NCI-H2081 treated with DMSO at 0.1 percent for 48 hours (cell line): Measurements from ENCODE around the gene CACNA1S.

Experiments used
- DNase-seq: peaks from one replicate; lab custom pipeline; 2025; lab: John Stamatoyannopoulos, UW

CACNA1S gene

DNA sequence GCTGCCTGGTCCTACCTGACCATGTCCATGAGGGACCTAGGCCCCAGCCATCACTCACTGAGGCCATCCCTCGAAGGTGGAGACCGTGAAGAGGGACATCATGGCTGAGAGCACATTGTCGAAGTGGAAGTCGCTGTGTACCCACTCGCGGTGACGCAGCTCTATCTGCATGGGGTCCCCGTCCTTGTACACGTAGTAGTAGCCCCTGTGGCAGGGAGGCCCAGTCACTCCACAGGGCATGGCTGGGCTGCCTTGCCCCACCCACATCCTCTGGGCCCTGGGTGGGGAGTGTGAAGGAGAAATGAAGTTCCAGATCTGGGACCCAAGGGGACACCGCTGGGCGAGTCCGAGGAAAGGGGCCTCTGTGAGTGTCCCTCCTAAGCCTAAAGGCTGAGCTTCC, 50.3 kb downstream of the CACNA1S start:
- DNase-seq = no peak

DNA sequence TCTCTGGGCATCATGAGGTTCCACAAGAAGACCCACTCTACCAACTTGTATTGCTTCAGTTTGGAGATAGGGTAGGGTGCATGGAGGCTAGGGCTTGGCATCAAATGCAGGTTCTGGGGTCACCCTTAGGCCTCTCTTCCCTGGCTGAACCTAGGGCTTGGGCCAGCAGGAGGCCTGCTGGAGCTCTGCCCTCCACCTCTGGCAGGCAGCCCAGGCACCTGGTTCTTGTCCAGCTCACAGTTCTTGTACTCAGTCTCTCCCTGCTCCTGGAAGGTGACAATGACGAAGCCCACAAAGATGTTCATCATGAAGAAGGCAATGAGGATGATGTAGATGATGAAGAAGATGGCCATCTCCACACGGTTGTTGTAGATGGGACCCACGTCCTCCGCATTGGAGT, 51.2 kb downstream of the CACNA1S start:
- no peak for DNase-seq

DNA sequence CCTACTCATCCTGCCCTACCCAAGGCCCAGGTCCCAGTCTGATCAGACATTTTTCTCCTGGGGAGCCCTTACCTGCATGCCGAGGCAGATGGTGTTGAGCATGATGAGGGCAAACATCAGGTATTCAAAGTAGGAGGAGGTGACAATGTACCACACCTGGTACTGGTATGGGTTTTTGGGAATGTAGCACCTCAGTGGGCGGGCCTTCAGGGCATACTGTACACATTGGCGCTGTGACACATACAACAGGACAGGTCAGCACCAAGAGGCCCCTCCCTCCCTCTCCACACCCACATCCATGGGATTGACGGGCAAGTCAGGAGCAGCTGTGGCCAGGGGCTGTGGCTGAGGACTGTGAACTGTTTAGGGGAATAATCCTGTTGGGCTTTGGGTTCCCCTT, 51.6 kb downstream of the CACNA1S start:
- DNase-seq = no peak

DNA sequence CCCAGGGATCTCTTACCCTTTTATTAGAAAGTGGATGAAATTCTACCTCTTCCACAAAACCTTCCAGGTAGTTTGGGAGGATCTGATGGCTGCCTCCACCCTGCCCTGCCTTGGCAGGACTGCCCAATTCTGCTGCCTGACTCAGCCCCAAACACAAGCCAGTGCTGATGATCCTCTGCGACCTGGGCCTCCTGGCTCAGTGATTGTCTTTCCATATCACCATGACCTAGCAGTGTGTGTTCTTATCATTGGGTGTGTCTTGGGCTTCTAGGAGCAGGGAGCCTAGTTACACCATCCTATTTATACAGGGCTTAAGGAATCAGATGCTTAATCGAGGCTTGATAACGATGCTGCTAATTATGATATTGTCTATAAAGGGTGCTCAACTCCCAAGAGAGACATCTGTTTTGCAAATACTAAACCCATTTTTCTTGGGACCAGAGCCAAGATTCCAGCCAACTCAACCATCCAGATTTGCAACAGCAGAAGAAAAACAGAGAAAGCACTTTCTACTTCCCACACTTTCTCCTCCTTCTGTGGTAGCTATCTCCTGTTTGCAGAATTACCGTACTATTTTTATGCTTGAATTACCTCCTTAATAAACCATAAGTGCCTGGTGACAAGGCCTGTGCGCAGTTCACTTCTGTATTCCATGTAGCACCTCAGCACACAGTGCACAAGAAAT, 52.2 kb downstream of the CACNA1S start:
- DNase-seq = no peak

- no peak for DNase-seq
These were observed 52.8 kb downstream of the CACNA1S start for GRCh38 chr1:201059401-201059800.

GRCh38 chr1:201054091-201054543, 58.1 kb downstream of the CACNA1S start:
- no peak for DNase-seq

- DNase-seq = no peak
These were observed 58.9 kb downstream of the CACNA1S start for GRCh38 chr1:201053155-201053860.

DNA sequence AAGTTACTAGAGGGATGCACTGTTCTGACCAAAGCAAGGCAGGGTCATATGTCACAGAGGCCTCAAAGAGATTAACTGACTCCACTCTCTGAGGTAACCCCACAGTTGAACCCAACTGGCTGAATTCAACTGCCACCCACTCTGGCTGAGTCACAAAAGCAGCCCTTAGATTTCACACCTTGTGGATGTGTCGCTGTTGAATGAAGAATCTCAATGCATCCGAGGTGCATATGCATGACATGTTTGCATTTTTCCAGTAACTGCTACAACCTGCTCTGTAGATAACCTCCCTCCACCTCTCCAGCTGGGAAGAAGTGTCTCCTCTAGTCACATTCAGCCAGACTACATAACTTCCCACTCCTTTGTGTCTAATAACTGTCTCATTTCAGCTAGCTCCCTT, 60.8 kb downstream of the CACNA1S start:
- DNase-seq = no peak

DNA sequence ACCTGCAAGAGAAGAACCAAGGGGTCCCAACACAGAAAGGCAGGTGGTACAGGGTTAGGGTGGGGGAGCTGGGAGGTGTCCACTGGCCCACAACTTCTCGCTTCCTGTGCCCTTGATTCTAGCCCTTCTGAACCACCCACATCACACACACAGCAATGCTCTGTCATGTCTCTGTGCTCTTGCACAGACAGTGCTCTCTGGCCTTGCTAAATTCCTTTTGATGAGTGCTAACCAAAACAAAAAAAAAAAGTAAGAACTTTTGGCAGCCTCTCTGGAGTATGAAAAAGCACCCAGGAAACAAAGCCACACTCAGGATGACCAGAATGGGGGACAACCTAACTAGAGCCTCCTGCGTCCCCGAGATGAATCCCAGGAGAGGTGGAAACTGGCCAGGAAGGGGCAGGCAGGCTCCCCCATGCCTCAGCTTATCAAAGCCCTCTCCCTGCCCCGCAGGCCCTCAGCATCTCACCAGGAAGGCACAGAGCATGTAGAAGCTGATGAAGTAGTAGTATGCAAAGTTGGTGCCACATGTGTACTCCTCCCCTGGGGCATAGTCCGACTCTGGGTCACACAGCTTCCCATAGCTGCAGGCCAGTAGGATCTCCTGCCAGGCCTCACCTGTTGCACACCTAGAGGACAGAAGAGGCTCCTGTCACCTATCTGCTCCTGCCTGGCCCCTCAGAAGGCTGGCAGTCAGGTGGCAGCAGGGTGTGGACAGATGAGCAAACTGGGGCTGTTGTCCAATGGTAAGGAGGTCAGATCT, 61.5 kb downstream of the CACNA1S start:
- no peak for DNase-seq

DNA sequence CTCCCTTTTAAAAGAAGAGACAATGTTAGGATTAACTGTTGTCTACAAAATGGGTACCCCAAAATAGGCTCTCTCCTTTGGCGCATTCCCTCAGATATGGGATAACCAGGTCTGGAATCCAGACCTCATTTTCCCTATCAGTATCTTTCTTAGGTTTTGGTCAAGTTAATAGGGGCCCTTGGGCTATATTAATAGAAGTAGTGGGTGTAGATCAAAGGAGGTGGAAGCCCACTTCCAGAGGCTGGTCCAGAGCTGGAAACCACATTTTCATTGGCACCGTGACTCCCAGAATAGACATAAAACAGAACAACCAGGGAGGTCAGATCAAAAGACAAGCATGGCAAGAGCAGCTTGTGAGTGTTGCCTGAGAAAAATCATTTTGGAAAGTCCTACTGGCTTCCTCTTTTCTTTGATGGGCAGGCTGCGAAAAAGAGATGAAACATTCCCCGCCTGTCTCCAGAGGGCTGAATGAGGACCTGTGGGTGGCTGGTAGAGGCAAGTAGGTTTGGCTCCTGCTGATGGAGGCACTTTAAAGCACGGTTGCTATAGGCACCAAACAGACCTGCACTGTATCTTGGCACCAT, 62.9 kb downstream of the CACNA1S start:
- no peak for DNase-seq

- no peak for DNase-seq
These were observed 63.7 kb downstream of the CACNA1S start for GRCh38 chr1:201048521-201048920.

- no peak for DNase-seq
These were observed 68.1 kb downstream of the CACNA1S start for GRCh38 chr1:201044119-201044518.

- DNase-seq = peak; percentile 58
These were observed 69.3 kb downstream of the CACNA1S start for GRCh38 chr1:201042779-201043461.

GRCh38 chr1:201041011-201041410, 71.2 kb downstream of the CACNA1S start:
- DNase-seq = no peak

DNA sequence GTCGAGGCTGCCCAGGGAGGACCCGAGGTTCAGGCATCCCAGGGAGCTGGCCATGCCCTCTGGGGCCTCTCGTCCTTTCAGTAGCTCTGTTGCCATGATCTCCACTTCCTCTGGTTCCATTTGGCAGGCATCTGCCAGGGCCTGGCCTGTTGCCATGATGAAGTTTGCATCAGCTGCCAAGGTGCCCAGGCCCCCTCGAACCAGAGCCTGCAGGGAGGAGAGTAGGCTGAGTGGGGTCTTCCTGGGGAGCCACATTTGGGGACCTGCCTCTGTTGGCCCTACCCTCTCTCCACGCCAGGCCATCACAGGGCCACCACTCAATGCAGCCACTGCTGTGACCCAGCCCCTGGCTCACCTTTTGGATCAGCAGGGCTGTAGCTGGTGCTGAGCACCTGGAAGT, 72.3 kb downstream of the CACNA1S start:
- DNase-seq = no peak

DNA sequence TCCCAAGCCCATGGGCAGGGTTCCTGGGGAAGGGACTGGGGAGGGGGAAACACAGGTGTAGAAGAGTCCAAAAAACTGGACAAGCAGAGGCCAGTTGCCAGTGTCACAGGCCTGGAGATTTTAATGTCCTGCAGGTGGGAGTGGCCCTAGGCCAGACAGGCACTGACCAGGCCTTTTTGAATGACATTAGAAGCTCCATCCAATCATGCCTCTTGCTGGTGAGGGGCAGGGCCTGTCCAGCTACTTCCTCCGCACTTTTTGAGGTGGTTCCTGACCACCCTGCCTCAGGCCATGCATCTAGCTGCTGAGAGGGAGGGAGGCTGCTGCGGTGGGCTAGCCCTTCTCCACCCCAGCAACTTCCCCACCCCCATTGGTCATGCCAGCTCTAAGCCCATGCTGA, 72.8 kb downstream of the CACNA1S start:
- DNase-seq = no peak

DNA sequence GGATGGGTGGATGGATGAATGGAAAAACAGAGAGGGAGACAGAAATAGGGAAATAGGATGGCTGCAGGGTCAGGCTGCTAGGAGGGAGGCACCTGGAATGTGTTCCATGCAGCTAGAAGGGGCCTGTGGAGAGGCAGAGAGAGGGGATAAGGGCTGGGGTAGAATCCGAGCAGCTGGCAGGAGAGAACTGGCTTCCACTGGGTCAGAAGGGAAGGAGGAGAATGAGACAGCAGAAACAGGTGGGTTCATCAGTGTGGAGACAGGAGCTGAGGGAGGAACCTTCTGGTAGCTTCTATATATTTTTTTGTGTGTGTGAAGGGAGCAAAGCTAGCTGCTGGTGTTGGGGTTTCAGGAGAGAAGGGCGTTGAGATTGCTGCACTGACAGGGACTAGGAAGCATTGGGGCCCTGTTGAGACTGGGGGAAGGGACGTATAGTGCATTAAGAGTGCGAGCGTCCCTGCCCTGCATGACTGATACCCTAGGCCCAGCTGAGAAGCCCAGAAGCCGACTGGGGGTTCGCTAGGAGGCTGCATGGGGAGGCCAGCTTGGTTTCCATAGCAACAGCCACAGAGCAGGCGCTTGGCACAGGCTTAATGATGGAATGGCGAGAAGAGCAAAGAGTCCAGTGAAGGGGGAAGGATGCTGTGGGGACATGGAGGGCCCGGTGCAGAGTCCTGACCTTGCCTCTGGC, 73.9 kb downstream of the CACNA1S start:
- no peak for DNase-seq

DNA sequence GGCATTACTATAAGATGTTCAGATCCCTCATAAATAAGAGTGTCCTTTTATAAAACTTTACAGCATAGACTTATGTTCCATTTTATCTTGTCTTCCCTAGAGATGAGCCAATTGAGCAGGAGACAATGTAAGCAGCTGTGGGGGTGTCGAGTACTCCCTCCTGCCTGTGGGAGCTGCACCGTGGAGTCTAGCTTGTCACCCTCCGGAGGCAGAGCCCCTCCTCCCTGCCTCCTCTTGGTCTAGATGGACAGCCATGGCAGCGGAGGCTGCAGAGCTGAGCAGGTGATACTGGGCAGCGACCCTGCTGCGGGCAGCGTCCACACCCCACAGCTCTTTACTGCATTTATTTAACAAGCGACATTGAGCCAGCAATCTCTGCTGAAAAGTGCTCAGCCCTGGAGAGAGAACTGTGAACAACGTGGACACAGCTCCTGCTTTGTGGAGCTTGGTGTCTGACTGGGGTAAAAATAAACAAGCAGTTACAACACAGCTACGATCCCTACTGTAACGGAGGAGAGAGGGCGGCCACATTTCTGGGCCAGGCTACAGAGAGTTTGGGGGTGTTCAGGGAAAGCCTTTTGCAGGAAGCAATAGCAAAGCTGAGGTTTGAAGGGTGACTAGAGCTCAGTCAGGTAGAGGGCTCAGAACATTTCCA, 75.9 kb downstream of the CACNA1S start:
- no peak for DNase-seq

DNA sequence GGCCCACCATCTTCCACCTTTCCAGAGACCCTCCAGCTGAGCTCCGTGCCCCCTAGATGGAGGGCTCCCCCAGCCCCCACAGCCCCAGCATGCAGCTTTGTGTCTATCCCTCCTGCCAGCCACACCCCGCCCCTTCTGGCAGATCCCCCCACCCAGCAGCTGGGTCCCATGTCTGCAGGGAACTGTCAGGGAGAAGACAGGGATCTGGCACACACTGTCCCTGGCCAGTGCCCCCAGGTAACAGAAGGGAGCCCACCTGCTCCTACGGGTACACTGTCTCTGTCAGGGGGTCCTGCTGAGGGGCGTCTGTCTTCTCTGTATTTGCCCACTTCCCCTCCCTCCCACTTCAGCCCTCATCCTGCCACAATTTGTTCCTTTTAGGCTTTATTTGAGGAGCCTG, 77.6 kb downstream of the CACNA1S start:
- DNase-seq = no peak

- DNase-seq = no peak
These were observed 79.8 kb downstream of the CACNA1S start for GRCh38 chr1:201032408-201032807.

DNA sequence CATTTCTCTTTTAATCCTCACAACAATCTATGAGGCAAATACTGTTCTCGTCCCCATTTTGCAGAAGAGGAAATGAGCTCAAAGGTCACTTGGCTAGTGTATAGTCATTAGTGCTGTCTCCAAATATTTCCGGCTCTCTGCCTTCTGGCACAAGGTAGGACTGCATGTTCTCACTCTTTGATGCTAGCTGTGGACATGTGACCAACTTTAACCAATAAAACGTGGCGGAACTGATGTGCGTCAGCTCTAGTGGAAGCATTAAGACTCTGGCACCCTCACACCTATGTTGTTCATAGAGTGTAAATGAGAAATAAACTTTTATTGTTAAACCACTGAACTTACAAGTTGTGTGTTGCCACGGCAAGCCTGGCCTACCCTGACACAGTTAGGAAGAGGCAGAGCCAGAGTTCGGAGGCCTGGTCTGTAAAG, 83.8 kb downstream of the CACNA1S start:
- DNase-seq = no peak
